B cell (primary cell): Measurements from ENCODE around the gene CDC34. TPM values are rescaled to one million over a fixed set of nuclear protein-coding genes. Genes with fewer than 3 reads are reported as not detected.

Experiments used
- ATAC-seq: fragments of 200-7000 bp; cut with Tn5 transposase; one replicate; pipeline ENCODE4 v1.10.0; 2021; ENCODE audit warnings: low read depth, mild to moderate bottlenecking, moderate number of reproducible peaks, moderate library complexity
- CTCF ChIA-PET: fragments of 350-600 bp; sonication (Branson Sonifier 250); formaldehyde crosslinking; loops from one replicate; lab custom pipeline; 2021; ENCODE audit warnings: antibody characterized with exemption, inconsistent platforms; lab: Charles Lee
- POLR2A ChIA-PET: fragments of 350-600 bp; sonication (Branson Sonifier 250); formaldehyde crosslinking; loops from one replicate; lab custom pipeline; 2021; ENCODE audit warnings: antibody characterized with exemption; lab: Charles Lee
- DNase-seq: peaks from one replicate; pipeline ENCODE4 v3.0.0; 2013
- H2AFZ ChIP-seq: 2 replicates; pipeline ENCODE4 v1.6.1; 2012; ENCODE audit warnings: mild to moderate bottlenecking, low read depth, low read length; ENCODE audit not compliant: insufficient read depth, poor library complexity, severe bottlenecking
- H3K27ac ChIP-seq, 2 donors: 1 replicate in 1 of 2; 2 replicates in 1 of 2; pipeline ENCODE4 v1.5.1; 2012 to 2013; ENCODE audit warnings: low read length in 2 of 2, mild to moderate bottlenecking in 2 of 2, moderate library complexity in 1 of 2
- H3K27me3 ChIP-seq, 4 experiments: fragments of 200-600 bp in 1 of 4; sonication (generic) in 1 of 4; replicated peaks in 1 of 4; 1 replicate in 2 of 4; 2 replicates in 2 of 4; pipeline versions ENCODE4 v1.6.1 to v1.7.0; 2013 to 2016; ENCODE audit warnings: low read length in 3 of 4, mild to moderate bottlenecking in 2 of 4, mixed read lengths in 1 of 4, moderate library complexity in 1 of 4; ENCODE audit not compliant: insufficient read depth in 4 of 4, control insufficient read depth in 3 of 4; ENCODE audit errors: control extremely low read depth in 1 of 4
- H3K36me3 ChIP-seq, 2 experiments: replicated peaks in 1 of 2; 1 replicate in 1 of 2; 2 replicates in 1 of 2; pipeline versions ENCODE4 v1.6.1 to v1.7.1; 2013; ENCODE audit warnings: low read length in 1 of 2; ENCODE audit not compliant: insufficient read depth in 2 of 2, control insufficient read depth in 1 of 2; ENCODE audit errors: control extremely low read depth in 1 of 2, extremely low read depth in 1 of 2
- H3K4me1 ChIP-seq, 2 donors: fragments of 200-600 bp in 1 of 2; sonication (generic) in 1 of 2; 1 replicate in 1 of 2; 2 replicates in 1 of 2; pipeline versions ENCODE4 v1.5.1 to v1.6.1; 2013 to 2017; ENCODE audit warnings: low read length in 2 of 2; ENCODE audit not compliant: control insufficient read depth in 2 of 2, insufficient read depth in 2 of 2
- H3K4me2 ChIP-seq: replicated peaks from 2 replicates; pipeline ENCODE3; 2012; ENCODE audit warnings: mild to moderate bottlenecking, low read depth, low read length; ENCODE audit not compliant: poor library complexity, severe bottlenecking
- H3K4me3 ChIP-seq, 5 experiments: fragments of 200-600 bp in 1 of 5; sonication (generic) in 1 of 5; 1 replicate in 3 of 5; 2 replicates in 2 of 5; pipeline versions ENCODE4 v1.5.1 to v1.7.0; 2011 to 2016; ENCODE audit warnings: low read length in 4 of 5, mild to moderate bottlenecking in 4 of 5, low read depth in 2 of 5, control low read depth in 1 of 5, moderate library complexity in 1 of 5; ENCODE audit not compliant: insufficient read depth in 1 of 5; ENCODE audit errors: control extremely low read depth in 1 of 5, extremely low read depth in 1 of 5
- H3K79me2 ChIP-seq: fragments of 200-600 bp; sonication (generic); one replicate; pipeline ENCODE4 v1.6.0; 2016; ENCODE audit warnings: low read length; ENCODE audit not compliant: control insufficient read depth, insufficient read depth
- H3K9ac ChIP-seq: fragments of 200-600 bp; sonication (generic); 2 replicates; pipeline ENCODE4 v1.6.1; 2017; ENCODE audit warnings: mild to moderate bottlenecking, low read length, moderate library complexity
- H3K9me3 ChIP-seq, 3 donors: one replicate each; pipeline versions ENCODE4 v1.6.1 to v1.7.1; 2013; ENCODE audit warnings: low read length in 2 of 3; ENCODE audit not compliant: control insufficient read depth in 2 of 3, insufficient read depth in 1 of 3; ENCODE audit errors: control extremely low read depth in 1 of 3
- H4K20me1 ChIP-seq: 2 replicates; pipeline ENCODE4 v1.6.0; 2012; ENCODE audit warnings: mild to moderate bottlenecking, low read length; ENCODE audit not compliant: insufficient read depth, control insufficient read depth, poor library complexity, severe bottlenecking
- H3K27ac Mint-ChIP-seq: one replicate; pipeline ENCODE4 v1.8.0; 2021; ENCODE audit warnings: mixed read lengths
- H3K27me3 Mint-ChIP-seq: one replicate; pipeline ENCODE4 v1.8.0; 2021; ENCODE audit warnings: mixed read lengths
- H3K4me1 Mint-ChIP-seq: one replicate; pipeline ENCODE4 v1.8.0; 2021; ENCODE audit warnings: mixed read lengths
- H3K4me3 Mint-ChIP-seq: one replicate; pipeline ENCODE4 v1.8.0; 2021; ENCODE audit warnings: mixed read lengths
- H3K9me3 Mint-ChIP-seq: one replicate; pipeline ENCODE4 v1.8.0; 2022; ENCODE audit warnings: mixed read lengths; ENCODE audit not compliant: insufficient read depth
- CTCF ChIP-seq: fragments of 200-600 bp; IDR thresholded peaks from one replicate; pipeline ENCODE4 v1.8.0; 2022; ENCODE audit warnings: antibody characterized with exemption, mild to moderate bottlenecking
- EZH2 ChIP-seq: IDR thresholded peaks from 2 replicates; pipeline ENCODE4 v1.6.1; 2012; ENCODE audit warnings: borderline replicate concordance, low read depth, mild to moderate bottlenecking, moderate library complexity, low read length; ENCODE audit not compliant: insufficient read depth, poor library complexity, severe bottlenecking
- WGBS: methylation state at CpG from one replicate; pipeline ENCODE4 v1.1.5; 2013; ENCODE audit warnings: missing lambda C conversion rate; ENCODE audit not compliant: insufficient coverage; 5-methylcytosine and 5-hydroxymethylcytosine counted together
- intact Hi-C: fragments of 100-400 bp; cut with micrococcal nuclease; formaldehyde crosslinking; loops from one replicate; pipeline ENCODE4 v1.10.0; 2022
- polyA plus RNA-seq: library from polyadenylated mRNA; depleted of rRNA; stranded (reverse); fragments of >200 nt; gene quantifications from 2 replicates; pipeline ENCODE4 v1.2.3, GENCODE V29; 2012
- total RNA-seq, 2 donors: library from RNA; stranded (reverse); fragments of 120-200 nt in 1 of 2; gene quantifications; 1 replicate in 1 of 2; 2 replicates in 1 of 2; pipeline versions ENCODE4 v1.2.3 to v1.2.4, GENCODE V29; 2013 to 2022

CDC34 gene
- total and polyA plus RNA-seq, 2 donors (not counting 1 experiment from before 2014, with no cell fraction given) = 26.9 to 28.4 TPM

GRCh38 chr19:573519-573825 lies 41.9 kb downstream of the CDC34 start:
- POLR2A ChIA-PET = interaction anchor here (0.6 kb wide), 1 partner anchor 128 kb away, joined by 7 read pairs; no protein-coding TSS in a partner anchor
- Histone ChIP-seq H3K27me3 (no peaks in the 10 kb centered on the region), H4K20me1 (peaks cover 55% of the 10 kb centered on the region), H3K79me2 (peaks cover 60% of the 10 kb centered on the region), H2AFZ (peak overlapping the region; percentile 12), H3K4me2 (peak overlapping the region; percentile 96), H3K4me3 (peak overlapping the region; percentile 55 to 81 (median 79)), H3K27ac (peak overlapping the region in 1 of 2 donors; percentile 89), H3K9ac (peak overlapping the region; percentile 87), H3K36me3 (no peaks in the 10 kb centered on the region), H3K9me3 (no peaks in the 10 kb centered on the region), H3K4me1 (peaks cover 19 to 33% of the 10 kb centered on the region in 2 donors)
- intact Hi-C loops = loop anchor here (2.0 to 5.0 kb wide), 2 partner anchors 15 to 834 kb away; partner anchors contain the start of genes DAZAP1 and HCN2
- Mint-ChIP-seq H3K27me3 (no peaks in the 10 kb centered on the region), H3K27ac (peak overlapping the region; percentile 26), H3K9me3 (no peaks in the 10 kb centered on the region), H3K4me3 (peak overlapping the region; percentile 90), H3K4me1 (peaks cover 35% of the 10 kb centered on the region)
- WGBS = 8% methylated on average over 15 of the region's 15 CpGs
- ATAC-seq (no peak), DNase-seq (no peak)
- CTCF ChIA-PET = no interaction called here
- TF ChIP-seq EZH2 (no peak), CTCF (no peak)

GRCh38 chr19:574658-575526 lies 43.3 kb downstream of the CDC34 start:
- peak overlapping the region; percentile 50 for H3K27ac Mint-ChIP-seq
- no peak overlapping the region for H2AFZ ChIP-seq
- TF ChIP-seq EZH2 = no peak
- TF ChIP-seq CTCF = no peak

More at GRCh38 chr19:574658-575526, 43.3 kb downstream of the CDC34 start:
- intact Hi-C loops = loop anchor here (5.0 kb wide), 1 partner anchor 832 kb away; the partner anchor contains the start of gene DAZAP1
- Histone ChIP-seq H3K36me3 (peaks cover 0 to 6% of the 10 kb centered on the region in 2 experiments), H3K9me3 (no peaks in the 10 kb centered on the region), H3K79me2 (peaks cover 71% of the 10 kb centered on the region), H3K27ac (no peak overlapping the region), H4K20me1 (peaks cover 69% of the 10 kb centered on the region), H3K4me1 (peaks cover 19 to 33% of the 10 kb centered on the region in 2 donors), H3K4me2 (peak overlapping the region; percentile 60), H3K27me3 (no peaks in the 10 kb centered on the region), H3K9ac (no peak overlapping the region), H3K4me3 (peak overlapping the region in 1 of 5 experiments; percentile 5)
- no peak for ATAC-seq
- Mint-ChIP-seq H3K9me3 (no peaks in the 10 kb centered on the region), H3K4me3 (peak overlapping the region; percentile 78), H3K4me1 (peaks cover 33% of the 10 kb centered on the region), H3K27me3 (no peaks in the 10 kb centered on the region)
- CTCF ChIA-PET = interaction anchor here (1.1 to 2.7 kb wide), 2 partner anchors 9 to 159 kb away, joined by 3 to 12 read pairs; no protein-coding TSS in a partner anchor
- POLR2A ChIA-PET = interaction anchor here (0.6 kb wide), 1 partner anchor 45 kb away, joined by 3 read pairs; no protein-coding TSS in a partner anchor
- DNase-seq = peak; percentile 33
- WGBS = 57% methylated on average over 28 of the region's 32 CpGs
